Nucleus accumbens (tissue), 56 donors: ENCODE measurements around the gene RCAN1.
"Not testable (repeated sequence)": the region's sequence is repeated elsewhere in the genome, so short reads cannot be mapped to it uniquely, and the experiment has no call there.

ENCODE experiments used
- DNase-seq, 56 donors: peaks; one replicate each; lab custom pipeline; 2025; lab: John Stamatoyannopoulos, UW

RCAN1 gene

GRCh38 chr21:34498623-34499022 lies 116.3 kb downstream of the RCAN1 start:
- DNase-seq = no peak

- not testable (repeated sequence) for DNase-seq
These were observed 131.1 kb downstream of the RCAN1 start for GRCh38 chr21:34483854-34484253.

- not testable (repeated sequence) for DNase-seq
These were observed 131.5 kb downstream of the RCAN1 start for GRCh38 chr21:34483435-34483834.

GRCh38 chr21:34467333-34467732 lies 147.6 kb downstream of the RCAN1 start:
- not testable (repeated sequence) for DNase-seq
